K562 (cell line): ENCODE measurements around the gene TMEM192. TPM values are rescaled to one million over a fixed set of nuclear protein-coding genes. Genes with fewer than 3 reads are reported as not detected.

Experiments used
- ATAC-seq: fragments of 200-7000 bp; cut with Tn5 transposase; 3 replicates; pipeline ENCODE4 v1.9.1; 2020; ENCODE audit warnings: moderate library complexity
- BruUV-seq: library from RNA; stranded (reverse); fragments of 400-500 nt; replicated peaks from 2 replicates; lab custom pipeline; 2021; lab: Mats Ljungman, UMichigan
- CTCF ChIA-PET: fragments of 300-600 bp; formaldehyde crosslinking; extraction: SDS; loops from one replicate; lab custom pipeline; 2021; ENCODE audit warnings: low intra/inter-chr PET ratio; lab: Yijun Ruan, JAX
- POLR2A ChIA-PET: fragments of 300-600, 350-650 bp; sonication (Branson Sonifier 250); formaldehyde crosslinking; extraction: SDS; loops from one replicate; lab custom pipeline; 2021; ENCODE audit warnings: antibody characterized with exemption, inconsistent platforms; lab: Yijun Ruan, JAX
- DNase-seq, 4 experiments: peaks; one replicate each; pipeline versions ENCODE4 v3.0.0 to v3.0.0-alpha.2; 2011 to 2018; ENCODE audit warnings: low spot score in 3 of 4, mixed read lengths in 3 of 4; ENCODE audit errors: extremely low read depth in 1 of 4
- FAIRE-seq: peaks from 2 replicates; lab custom pipeline; 2011; peaks lifted over from hg19 to GRCh38; lab: Jason Lieb, UNC
- H2AFZ ChIP-seq: 2 replicates; pipeline ENCODE4 v1.6.0; 2011; ENCODE audit warnings: low read depth, low read length, control low read depth, inconsistent platforms
- H3K27ac ChIP-seq: fragments of 200-600 bp; 3 replicates; pipeline ENCODE4 v1.8.0; 2011; ENCODE audit warnings: low read depth, mild to moderate bottlenecking, control low read depth, inconsistent platforms, low read length, moderate library complexity, mixed read lengths; ENCODE audit errors: extremely low read depth
- H3K27me3 ChIP-seq, 2 experiments: fragments of 300-600 bp in 1 of 2; 2 replicates in 1 of 2; 3 replicates in 1 of 2; pipeline versions ENCODE4 v1.6.0 to v1.8.0; 2011; ENCODE audit warnings: inconsistent platforms in 2 of 2, low read length in 2 of 2, mild to moderate bottlenecking in 1 of 2, mixed read lengths in 1 of 2, moderate library complexity in 1 of 2; ENCODE audit not compliant: control insufficient read depth in 2 of 2, insufficient read depth in 2 of 2
- H3K36me3 ChIP-seq: fragments of 300-600 bp; 3 replicates; pipeline ENCODE4 v1.8.0; 2011; ENCODE audit warnings: mild to moderate bottlenecking, low read length, inconsistent platforms; ENCODE audit not compliant: control insufficient read depth, insufficient read depth
- H3K4me1 ChIP-seq, 2 experiments: fragments of 200-600 bp in 1 of 2; replicated peaks in 1 of 2; 2 replicates in 1 of 2; 3 replicates in 1 of 2; pipeline versions ENCODE4 v1.5.1 to v1.8.0; 2011; ENCODE audit warnings: inconsistent platforms in 2 of 2, low read length in 2 of 2, mild to moderate bottlenecking in 1 of 2, mixed read lengths in 1 of 2, moderate library complexity in 1 of 2; ENCODE audit not compliant: control insufficient read depth in 2 of 2, insufficient read depth in 2 of 2
- H3K4me2 ChIP-seq: 2 replicates; pipeline ENCODE4 v1.6.1; 2011; ENCODE audit warnings: low read length, control low read depth, inconsistent platforms, mixed read lengths; ENCODE audit not compliant: insufficient read depth
- H3K4me3 ChIP-seq: fragments of 200-600 bp; sonication (generic), shearing (Covaris generic); 2 replicates; pipeline ENCODE4 v1.5.1; 2016; ENCODE audit warnings: control low read depth, inconsistent platforms
- H3K79me2 ChIP-seq: fragments of 200-600 bp; 3 replicates; pipeline ENCODE4 v1.8.0; 2011; ENCODE audit warnings: low read length, inconsistent platforms; ENCODE audit not compliant: control insufficient read depth, insufficient read depth
- H3K9ac ChIP-seq, 2 experiments: 2 replicates each; pipeline versions ENCODE4 v1.6.0 to v1.6.1; 2011; ENCODE audit warnings: low read depth in 2 of 2, low read length in 2 of 2, control low read depth in 1 of 2, inconsistent platforms in 1 of 2, mild to moderate bottlenecking in 1 of 2, mixed read lengths in 1 of 2; ENCODE audit not compliant: insufficient read depth in 1 of 2
- H3K9me1 ChIP-seq: one replicate; pipeline ENCODE4 v1.6.0; 2011; ENCODE audit warnings: inconsistent platforms, mild to moderate bottlenecking, low read length, moderate library complexity; ENCODE audit not compliant: control insufficient read depth, insufficient read depth
- H3K9me3 ChIP-seq: replicated peaks from 2 replicates; pipeline ENCODE4 v1.5.1; 2011; ENCODE audit warnings: low read depth, low read length, inconsistent platforms; ENCODE audit not compliant: control insufficient read depth, insufficient read depth
- H4K20me1 ChIP-seq: replicated peaks from 2 replicates; pipeline ENCODE4 v1.6.1; 2011; ENCODE audit warnings: low read length, inconsistent platforms, mixed read lengths; ENCODE audit not compliant: control insufficient read depth, insufficient read depth
- BHLHE40 ChIP-seq: IDR thresholded peaks from 2 replicates; pipeline ENCODE4 v1.6.1; 2011; ENCODE audit warnings: low read length, improper control_type of control experiment
- C11orf30 ChIP-seq: fragments of 450-650 bp; IDR thresholded peaks from 2 replicates; pipeline ENCODE4 v1.6.1; 2016; ENCODE audit warnings: low read depth, mild to moderate bottlenecking
- KLF16 ChIP-seq: IDR thresholded peaks from 2 replicates; pipeline ENCODE4 v1.6.1; 2016; ENCODE audit warnings: antibody characterized with exemption
- MAFF ChIP-seq: IDR thresholded peaks from 2 replicates; pipeline ENCODE4 v1.6.1; 2012; ENCODE audit warnings: low read length, improper control_type of control experiment
- MAFG ChIP-seq: fragments of 450-650 bp; conservative IDR thresholded peaks from 2 replicates; pipeline ENCODE4 v1.6.1; 2016; ENCODE audit warnings: missing genetic modification characterization, missing compliant biosample characterization
- MAFK ChIP-seq: IDR thresholded peaks from 2 replicates; pipeline ENCODE4 v1.6.1; 2011; ENCODE audit warnings: low read length, improper control_type of control experiment
- MEIS2 ChIP-seq: fragments of 450-650 bp; IDR thresholded peaks from 2 replicates; pipeline ENCODE4 v1.6.1; 2014; ENCODE audit warnings: mild to moderate bottlenecking; ENCODE audit not compliant: partially characterized antibody
- NEUROD1 ChIP-seq: fragments of 150-350 bp; IDR thresholded peaks from 2 replicates; pipeline ENCODE4 v1.6.1; 2014; ENCODE audit warnings: borderline replicate concordance, low read length, low read depth; ENCODE audit not compliant: partially characterized antibody
- NFIC ChIP-seq: fragments of 450-650 bp; IDR thresholded peaks from 2 replicates; pipeline ENCODE4 v1.6.1; 2017; ENCODE audit warnings: mild to moderate bottlenecking, inconsistent platforms
- ZNF316 ChIP-seq: fragments of 450-650 bp; IDR thresholded peaks from 2 replicates; pipeline ENCODE4 v1.6.1; 2016
- WGBS: fragments of 100-300 bp; shearing (Covaris generic); methylation state at CpG from one replicate; pipeline ENCODE4 v1.1.6; 2016; ENCODE audit warnings: low coverage, mixed read lengths; ENCODE audit not compliant: insufficient coverage; ENCODE audit errors: missing lambda C conversion rate; 5-methylcytosine and 5-hydroxymethylcytosine counted together
- in situ Hi-C: fragments of 300-500 bp; cut with MboI; formaldehyde crosslinking; loops from 4 replicates; pipeline ENCODE4 v1.15.0; 2018; ENCODE audit warnings: inconsistent platforms, mixed read lengths
- intact Hi-C: fragments of 100-400 bp; cut with micrococcal nuclease; formaldehyde crosslinking; loops from 2 replicates; pipeline ENCODE4 v1.14.2; 2022
- polyA plus RNA-seq, 8 experiments: library from polyadenylated mRNA; depleted of rRNA in 4 of 8; stranded (reverse) in 5 of 8; unstranded in 3 of 8; fragments of >200 nt; fragmentation: Nextera tagmentation in 2 of 8; fragmentation: Illumina TruSeq in 1 of 8; extraction: Ambion mirVana in 2 of 8; extraction: Trizol in 1 of 8; gene quantifications; 2 replicates each; pipeline versions ENCODE4 v1.2.1 to v1.2.3, GENCODE V29; 2011 to 2014; ENCODE audit warnings: inconsistent platforms in 1 of 8, missing spikeins in 1 of 8
- total RNA-seq, 7 experiments: library from RNA; depleted of rRNA in 6 of 7; stranded (reverse); fragments of >200 nt in 6 of 7; fragmentation: Illumina TruSeq in 2 of 7; extraction: Trizol in 2 of 7; gene quantifications; 2 replicates each; pipeline versions ENCODE4 v1.2.1 to v1.2.3, GENCODE V29; 2011 to 2021; ENCODE audit warnings: low replicate concordance in 1 of 7
- TF ChIP-seq, protein P1 (sequence below): sonication (generic); formaldehyde crosslinking; IDR thresholded peaks from 2 replicates; pipeline ENCODE4 v1.8.1; 2023; ENCODE audit warnings: mild to moderate bottlenecking, missing genetic modification reagents
- TF ChIP-seq, protein P2 (sequence below): fragments of 450-650 bp; IDR thresholded peaks from 2 replicates; pipeline ENCODE4 v1.6.1; 2016
- TF ChIP-seq, protein P3 (sequence below): fragments of 450-650 bp; IDR thresholded peaks from 2 replicates; pipeline ENCODE4 v1.6.1; 2016; ENCODE audit warnings: antibody characterized with exemption

Gene TMEM192
- total and polyA plus RNA-seq, 9 of the 15 experiments (the other 6 are each of a cell fraction or from before 2014, with no cell fraction given), result 4.4 to 28.5 (median 13.3) TPM

DNA sequence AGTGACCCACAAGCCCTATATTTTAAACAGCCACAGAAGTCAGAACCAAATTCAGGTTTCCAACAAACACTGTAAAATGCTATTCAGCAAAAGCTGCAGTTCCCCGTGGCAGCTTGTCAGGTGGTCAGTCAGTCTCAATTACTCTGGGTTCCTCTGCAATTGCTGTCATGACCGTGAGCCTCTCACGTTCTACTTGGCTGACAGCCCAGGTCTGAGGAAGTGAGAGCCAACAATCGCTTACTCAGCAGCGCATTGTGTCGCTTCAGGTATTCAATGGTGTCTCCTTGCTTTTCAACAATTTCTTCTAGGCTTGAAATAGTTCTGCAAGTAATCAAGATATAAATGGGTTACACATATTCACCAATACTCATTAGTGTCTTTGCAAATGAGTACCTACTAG lies 33.2 kb downstream of the TMEM192 start:
- CTCF ChIA-PET, result no interaction called here
- no peaks in the 10 kb centered on the region for H4K20me1 ChIP-seq
- no peaks in the 10 kb centered on the region for H3K79me2 ChIP-seq
- in situ Hi-C loops (no loop called here), intact Hi-C loops (no loop called here)
- peaks cover 26% of the 10 kb centered on the region for H3K36me3 ChIP-seq
- no peak for TF ChIP-seq NEUROD1
- TF ChIP-seq, protein P1, sequence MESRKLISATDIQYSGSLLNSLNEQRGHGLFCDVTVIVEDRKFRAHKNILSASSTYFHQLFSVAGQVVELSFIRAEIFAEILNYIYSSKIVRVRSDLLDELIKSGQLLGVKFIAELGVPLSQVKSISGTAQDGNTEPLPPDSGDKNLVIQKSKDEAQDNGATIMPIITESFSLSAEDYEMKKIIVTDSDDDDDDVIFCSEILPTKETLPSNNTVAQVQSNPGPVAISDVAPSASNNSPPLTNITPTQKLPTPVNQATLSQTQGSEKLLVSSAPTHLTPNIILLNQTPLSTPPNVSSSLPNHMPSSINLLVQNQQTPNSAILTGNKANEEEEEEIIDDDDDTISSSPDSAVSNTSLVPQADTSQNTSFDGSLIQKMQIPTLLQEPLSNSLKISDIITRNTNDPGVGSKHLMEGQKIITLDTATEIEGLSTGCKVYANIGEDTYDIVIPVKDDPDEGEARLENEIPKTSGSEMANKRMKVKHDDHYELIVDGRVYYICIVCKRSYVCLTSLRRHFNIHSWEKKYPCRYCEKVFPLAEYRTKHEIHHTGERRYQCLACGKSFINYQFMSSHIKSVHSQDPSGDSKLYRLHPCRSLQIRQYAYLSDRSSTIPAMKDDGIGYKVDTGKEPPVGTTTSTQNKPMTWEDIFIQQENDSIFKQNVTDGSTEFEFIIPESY, result 0 out of 2 replicates have a peak, but pooled peaks have one; percentile 57
- TF ChIP-seq MAFK, result peak; percentile 75
- TF ChIP-seq MAFG, result peak; percentile 72
- no peak for TF ChIP-seq KLF16
- TF ChIP-seq ZNF316, result peak; percentile 86
- TF ChIP-seq MAFF, result peak; percentile 64
- TF ChIP-seq C11orf30, result peak; percentile 86
- peak; percentile 31 for TF ChIP-seq MEIS2
- TF ChIP-seq, protein P2, sequence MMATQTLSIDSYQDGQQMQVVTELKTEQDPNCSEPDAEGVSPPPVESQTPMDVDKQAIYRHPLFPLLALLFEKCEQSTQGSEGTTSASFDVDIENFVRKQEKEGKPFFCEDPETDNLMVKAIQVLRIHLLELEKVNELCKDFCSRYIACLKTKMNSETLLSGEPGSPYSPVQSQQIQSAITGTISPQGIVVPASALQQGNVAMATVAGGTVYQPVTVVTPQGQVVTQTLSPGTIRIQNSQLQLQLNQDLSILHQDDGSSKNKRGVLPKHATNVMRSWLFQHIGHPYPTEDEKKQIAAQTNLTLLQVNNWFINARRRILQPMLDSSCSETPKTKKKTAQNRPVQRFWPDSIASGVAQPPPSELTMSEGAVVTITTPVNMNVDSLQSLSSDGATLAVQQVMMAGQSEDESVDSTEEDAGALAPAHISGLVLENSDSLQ, result 0 out of 2 replicates have a peak, but pooled peaks have one; percentile 5
- TF ChIP-seq, protein P3, sequence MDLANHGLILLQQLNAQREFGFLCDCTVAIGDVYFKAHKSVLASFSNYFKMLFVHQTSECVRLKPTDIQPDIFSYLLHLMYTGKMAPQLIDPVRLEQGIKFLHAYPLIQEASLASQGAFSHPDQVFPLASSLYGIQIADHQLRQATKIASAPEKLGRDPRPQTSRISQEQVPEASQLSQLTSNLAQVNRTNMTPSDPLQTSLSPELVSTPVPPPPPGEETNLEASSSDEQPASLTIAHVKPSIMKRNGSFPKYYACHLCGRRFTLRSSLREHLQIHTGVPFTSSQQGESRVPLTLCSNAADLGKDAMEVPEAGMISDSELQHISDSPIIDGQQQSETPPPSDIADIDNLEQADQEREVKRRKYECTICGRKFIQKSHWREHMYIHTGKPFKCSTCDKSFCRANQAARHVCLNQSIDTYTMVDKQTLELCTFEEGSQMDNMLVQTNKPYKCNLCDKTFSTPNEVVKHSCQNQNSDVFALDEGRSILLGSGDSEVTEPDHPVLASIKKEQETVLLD, result no peak
- TF ChIP-seq BHLHE40, result peak; percentile 90
- TF ChIP-seq NFIC, result peak; percentile 67
- no peak overlapping the region for H3K4me2 ChIP-seq
- no TSS peak for BruUV-seq
- no peak overlapping the region for H3K9ac ChIP-seq
- peak; percentile 33; the same call in 1 of the 3 replicates for ATAC-seq
- peak in 2 of 4 experiments; percentile 15 to 37 for DNase-seq
- H3K9me3 ChIP-seq, result no peaks in the 10 kb centered on the region
- H3K4me1 ChIP-seq, result no peaks in the 10 kb centered on the region; a peak in 1 of 5 replicates
- 32% methylated on average over 6 of the region's 6 CpGs for WGBS
- no peak overlapping the region for H3K4me3 ChIP-seq
- peak; percentile 48 for FAIRE-seq
- POLR2A ChIA-PET, result no interaction called here
- no peaks in the 10 kb centered on the region for H3K9me1 ChIP-seq
- no peak overlapping the region for H2AFZ ChIP-seq
- H3K27ac ChIP-seq, result no peak overlapping the region
- no peaks in the 10 kb centered on the region for H3K27me3 ChIP-seq
